ENCODE data around the gene DNAJB12.
"Not testable (repeated sequence)": the region's sequence is repeated elsewhere in the genome, so short reads cannot be mapped to it uniquely, and the experiment has no call there.

Gene DNAJB12

DNA sequence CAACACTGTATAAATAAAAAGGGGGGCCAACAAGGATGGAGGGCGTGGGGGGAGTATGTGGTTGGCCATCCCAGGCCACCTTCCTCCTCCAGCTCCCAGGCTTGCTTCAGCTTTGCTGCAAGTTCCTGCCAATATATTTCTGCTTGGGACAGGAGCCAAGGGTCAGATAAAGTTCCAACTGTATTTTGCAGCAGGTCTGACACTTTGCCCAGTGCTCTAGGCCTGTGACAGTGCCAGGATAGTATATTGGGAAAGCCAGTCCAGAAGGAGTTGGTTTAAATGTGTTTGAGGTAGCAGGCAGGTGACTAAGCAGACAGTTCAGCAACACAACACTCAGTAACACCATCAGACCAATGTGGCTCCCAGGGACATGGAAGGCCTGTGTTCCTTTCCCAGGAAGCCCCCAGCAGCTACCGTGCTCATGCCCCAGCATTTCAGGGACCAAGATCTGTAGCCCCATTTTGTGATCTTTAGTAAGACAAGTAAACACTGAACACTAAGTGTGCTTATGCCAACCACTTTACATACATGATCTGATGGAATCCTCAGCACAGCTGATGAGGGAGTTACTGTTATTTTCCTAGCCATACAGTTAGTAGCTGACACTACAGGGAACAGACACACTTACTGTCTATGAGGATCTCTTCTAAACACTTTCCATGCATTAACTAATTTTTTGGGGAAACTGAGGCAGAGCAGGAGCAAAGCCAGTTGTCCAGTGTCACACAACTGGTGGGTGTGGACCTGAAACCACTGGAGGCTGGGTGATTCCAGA is 38.9 kb downstream of the DNAJB12 start:
- peak; percentile 56 for DNase-seq (ENCODE audit: low spot score)

DNA sequence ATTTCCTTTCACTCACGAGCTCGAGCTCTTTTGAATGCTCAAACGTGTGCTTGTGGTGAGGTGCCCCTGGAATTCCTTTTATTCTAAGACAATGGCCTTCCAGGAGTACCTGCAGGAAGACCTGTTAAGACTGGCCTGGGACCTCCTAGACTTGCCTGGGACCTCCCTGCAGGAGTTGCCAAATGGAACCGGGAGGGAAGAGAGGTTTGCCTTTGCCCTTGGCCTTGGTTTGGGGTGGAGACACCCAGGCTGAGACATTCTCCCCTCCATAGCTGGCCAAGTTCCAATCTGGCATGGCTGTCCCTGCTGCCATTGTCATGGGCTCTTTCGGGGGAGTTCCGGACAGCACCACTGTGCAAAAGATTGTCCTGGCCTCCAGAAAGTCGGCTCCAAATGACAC is 39.7 kb downstream of the DNAJB12 start:
- DNase-seq (ENCODE audit: low spot score), result no peak

DNA sequence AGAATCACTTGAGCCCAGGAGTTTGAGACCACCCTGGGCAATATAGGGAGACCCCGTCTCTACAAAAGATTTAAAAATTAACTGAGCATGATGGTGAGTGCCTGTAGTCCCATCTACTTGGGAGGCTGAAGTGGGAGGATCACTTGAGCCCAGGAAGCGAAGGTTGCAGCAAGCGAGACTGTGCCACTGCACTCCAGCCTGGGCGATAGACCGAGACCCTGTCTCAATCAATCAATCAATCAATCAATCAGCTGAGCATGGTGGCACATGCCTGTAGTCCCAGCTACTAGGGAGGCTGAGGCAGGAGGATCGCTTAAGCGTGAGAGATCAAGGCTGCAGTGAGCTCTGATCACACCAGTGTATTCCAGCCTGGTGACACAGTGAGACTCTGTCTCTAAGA is 40.5 kb downstream of the DNAJB12 start:
- DNase-seq (ENCODE audit: low spot score), result no peak

DNA sequence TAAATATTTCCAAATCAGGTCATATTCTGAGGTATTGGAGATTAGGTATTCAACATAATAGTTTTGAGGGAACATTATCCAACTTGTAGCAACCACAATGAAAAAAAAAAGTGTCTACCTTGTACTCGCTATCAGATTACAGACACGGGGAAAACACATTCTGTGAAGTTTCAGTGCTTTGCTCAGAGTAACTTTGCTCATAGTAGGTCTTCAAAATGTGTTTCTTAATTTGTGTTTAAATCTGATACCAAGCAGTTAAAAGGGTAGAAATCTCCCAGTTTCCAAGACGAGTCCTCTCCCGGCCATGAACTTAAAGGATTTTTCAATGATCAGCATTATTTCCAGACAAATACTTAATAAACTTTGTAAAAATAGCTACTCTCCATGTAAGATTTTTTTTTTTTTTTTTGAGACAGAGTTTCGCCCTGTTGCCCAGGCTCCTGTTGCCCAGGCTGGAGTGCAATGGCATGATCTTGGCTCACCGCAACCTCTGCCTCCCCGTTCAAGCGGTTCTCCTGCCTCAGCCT is 41.8 kb downstream of the DNAJB12 start:
- no peak for DNase-seq (ENCODE audit: low spot score)

DNA sequence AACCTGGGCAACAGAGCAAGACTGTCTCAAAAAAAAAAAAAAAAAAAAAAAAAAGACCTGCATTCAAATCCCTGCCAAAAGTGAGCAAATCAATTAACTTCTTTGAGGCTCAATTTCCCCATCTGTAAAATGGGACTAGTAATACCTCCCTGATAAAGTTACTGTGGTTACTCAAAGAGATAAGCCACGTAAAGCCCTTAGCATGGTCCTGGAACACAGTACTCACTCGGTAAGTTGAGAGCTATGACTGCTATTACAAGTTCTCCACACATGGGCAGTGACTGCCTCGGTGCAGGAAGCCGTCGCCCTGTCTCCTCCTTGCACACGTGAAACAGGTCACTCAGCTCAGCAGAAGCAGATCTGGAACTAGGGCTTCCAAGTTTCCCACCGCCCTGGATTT is 43.1 kb downstream of the DNAJB12 start:
- DNase-seq (ENCODE audit: low spot score), result no peak

DNA sequence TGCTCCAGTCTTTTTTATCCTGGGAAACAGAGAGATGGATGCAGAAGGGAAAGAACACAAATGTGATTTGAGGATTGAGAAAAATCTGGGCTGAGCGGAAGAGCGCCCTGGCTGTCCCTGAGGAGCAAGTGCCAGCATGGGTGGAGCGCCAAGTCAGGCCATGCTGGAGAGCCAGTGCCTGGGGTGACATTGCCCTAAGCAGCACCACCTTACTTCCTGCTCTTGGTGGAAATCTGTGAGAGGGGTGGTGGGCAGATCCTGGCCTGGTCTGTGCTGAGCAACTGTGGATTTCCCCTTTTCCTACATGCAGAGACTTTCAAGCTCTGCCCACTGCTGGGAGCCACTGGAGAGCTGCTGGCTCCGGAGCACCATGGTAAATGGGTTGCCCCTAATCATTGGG is 44.1 kb downstream of the DNAJB12 start:
- no peak for DNase-seq (ENCODE audit: low spot score)

DNA sequence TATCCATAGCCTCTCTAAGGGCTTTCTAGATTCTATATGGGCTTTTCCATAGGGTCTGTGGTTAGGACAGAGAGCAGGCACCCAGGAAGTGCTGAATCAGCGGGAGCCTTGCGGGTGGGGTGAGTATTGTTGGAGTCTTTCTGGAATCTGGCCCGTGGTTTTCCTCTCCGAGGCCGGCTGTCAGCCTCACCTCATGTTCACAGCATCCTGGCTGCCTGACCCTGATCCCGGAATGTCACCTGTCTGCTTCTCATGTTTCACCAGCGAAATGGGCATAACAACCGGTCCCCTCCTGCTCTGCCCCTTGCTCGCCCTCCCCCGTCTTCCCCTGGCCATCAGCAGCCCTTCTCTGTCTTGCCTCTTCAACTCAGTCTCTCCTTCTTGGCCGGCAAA is 44.5 kb downstream of the DNAJB12 start:
- peak; percentile 50 for DNase-seq (ENCODE audit: low spot score)

DNA sequence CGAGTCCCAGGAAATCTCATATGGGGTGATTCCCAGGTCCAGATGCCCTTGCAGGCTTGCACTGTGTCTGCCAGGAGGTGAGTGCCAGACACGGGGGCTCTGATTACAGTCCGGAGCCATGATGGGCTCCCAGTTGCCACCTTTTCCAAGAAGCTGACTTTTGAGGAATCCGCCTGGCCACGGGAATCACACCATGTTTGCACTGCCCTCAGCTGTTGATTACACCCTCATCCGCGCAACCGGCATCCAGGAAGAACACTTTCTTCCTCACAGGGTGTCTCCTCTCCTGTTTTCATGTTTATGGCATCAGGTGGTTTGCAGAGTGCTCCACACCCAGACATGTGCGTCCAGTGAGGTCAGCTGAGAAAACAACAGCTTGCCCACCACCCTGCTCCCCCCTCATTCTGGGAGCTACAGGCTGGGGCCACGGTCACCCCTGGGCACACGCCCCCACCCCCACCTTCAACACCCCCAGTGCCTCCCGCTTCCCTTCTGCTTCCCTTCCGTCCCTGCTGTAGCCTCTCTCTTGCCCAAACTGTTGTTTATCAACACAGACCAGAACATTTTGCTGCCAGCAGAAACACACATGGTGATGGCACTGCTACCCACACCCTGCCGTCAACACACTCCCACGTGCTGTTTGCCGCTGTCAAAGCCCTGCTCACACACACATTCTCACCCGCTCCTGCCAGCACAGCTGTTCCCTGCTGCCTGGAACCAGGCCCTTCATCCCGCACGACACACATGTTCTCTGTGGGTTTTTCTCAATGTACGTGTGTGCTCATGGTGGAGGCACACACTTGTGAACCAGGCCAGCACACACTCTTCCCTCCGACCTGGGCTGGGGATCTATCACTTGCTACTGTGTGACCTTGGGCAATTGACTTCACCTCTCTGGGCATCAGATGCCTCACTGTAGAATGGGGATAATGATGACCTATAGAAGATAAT is 45.2 kb downstream of the DNAJB12 start:
- peak; percentile 60 for DNase-seq (ENCODE audit: low spot score)

DNA sequence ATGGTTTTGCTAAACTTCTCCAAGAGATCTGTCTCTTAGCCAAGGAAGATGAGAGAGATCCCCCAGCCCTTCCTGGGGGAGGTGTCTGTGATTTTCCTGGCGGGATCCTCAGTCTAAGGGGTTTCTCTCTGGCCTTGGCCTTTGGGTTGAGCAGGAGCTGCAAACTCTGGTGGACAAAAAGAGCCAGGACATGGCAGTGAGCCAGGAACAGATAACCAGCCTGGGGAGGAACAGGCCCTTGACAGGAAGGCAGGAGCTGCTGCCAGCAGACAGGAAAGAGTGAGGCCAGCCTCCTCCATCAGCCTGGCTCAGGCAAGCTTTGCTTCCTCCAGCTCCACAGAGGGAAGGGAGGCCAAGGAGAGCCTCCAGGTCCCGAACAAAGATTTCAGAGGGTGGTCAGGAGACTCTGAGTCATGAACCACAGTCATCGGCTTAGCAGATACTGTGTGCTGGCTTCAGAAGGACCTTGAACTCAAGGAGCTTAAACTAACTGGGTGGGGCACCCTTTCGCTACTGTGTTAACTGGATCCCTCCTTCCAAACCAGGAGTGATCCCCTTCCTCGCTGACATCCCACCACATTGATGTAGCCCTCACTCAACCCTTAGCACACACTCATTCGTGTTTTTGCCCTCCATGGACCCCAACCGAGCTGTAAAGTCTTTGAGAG is 46.3 kb downstream of the DNAJB12 start:
- DNase-seq (ENCODE audit: low spot score), result peak; percentile 92

DNA sequence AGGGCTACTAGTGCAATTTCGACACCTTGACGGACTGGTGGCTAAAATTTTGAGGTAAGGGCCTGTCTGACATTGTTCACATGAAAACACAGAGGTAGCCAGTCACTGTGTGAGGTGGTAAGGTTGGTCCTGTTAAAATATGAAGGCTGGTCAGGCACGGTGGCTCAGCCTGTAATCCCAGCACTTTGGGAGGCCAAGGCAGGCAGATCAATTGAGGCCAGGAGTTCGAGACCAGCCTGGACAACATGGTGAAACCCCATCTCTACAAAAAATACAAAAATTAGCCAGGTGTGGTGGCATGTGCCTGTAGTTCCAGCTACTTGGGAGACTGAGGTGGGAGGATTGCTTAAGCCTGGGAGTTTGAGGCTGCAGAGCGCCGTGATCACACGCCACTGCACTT is 47.0 kb downstream of the DNAJB12 start:
- DNase-seq (ENCODE audit: low spot score), result not testable (repeated sequence)

DNA sequence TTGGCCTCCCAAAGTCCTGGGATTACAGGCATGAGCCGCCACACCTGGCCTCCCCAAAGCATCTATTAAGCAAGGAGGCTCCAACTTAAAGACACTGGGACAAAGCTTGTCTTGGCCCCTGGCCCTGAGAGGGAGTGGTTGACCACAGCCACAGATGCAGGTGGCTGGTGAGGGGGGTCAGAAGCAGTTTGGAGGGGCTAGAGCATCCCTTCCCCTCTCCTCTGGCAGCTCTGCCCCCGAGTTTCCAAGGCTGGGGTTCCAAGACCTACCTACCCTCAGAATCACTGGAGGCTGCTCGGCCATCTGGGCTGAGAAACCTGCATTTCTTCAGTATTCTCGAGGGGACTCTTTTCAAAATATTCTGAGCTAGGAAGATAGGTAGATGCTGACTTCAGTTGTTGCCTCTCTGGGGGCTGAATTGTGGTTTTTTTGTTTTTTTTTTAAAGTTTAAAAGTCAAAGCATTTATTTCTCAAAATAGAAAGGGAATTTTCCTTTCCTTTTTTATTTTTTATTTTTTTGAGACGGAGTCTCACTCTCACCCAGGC is 48.4 kb downstream of the DNAJB12 start:
- no peak for DNase-seq (ENCODE audit: low spot score)

DNA sequence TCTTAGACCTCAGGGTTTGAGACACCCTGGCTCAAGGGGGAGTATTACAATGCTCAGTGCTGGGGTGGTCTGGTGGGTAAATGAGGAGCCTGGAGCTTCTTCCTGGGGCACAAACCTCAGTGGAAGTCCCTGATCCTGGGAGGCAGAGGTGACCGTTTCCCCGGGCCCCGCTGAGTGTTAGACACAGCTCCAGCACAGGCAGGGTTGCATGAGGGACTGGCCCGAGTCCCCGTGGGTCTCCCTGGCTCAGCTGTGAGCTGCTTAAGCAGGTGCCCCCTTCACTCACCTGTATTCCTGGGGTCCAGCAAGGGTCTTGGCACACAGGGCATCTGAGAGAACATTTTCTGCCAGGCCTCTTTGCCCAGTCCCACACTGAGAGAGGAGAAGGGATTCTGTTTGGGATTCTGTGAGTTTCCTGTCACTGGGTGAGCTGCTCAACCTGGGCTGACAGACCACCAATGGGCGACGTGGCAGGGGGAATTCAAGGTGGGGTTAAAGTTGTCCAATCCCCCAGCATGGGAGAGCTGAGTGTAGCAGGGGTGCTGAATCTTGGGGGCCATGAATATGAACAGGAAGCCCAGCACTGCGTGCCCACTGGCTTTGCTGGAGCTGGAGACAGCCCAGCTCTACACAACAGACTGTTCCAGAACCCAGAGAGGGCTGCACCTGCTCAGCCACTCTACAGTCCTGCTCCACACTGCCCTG is 51.1 kb downstream of the DNAJB12 start:
- DNase-seq (ENCODE audit: low spot score), result no peak

DNA sequence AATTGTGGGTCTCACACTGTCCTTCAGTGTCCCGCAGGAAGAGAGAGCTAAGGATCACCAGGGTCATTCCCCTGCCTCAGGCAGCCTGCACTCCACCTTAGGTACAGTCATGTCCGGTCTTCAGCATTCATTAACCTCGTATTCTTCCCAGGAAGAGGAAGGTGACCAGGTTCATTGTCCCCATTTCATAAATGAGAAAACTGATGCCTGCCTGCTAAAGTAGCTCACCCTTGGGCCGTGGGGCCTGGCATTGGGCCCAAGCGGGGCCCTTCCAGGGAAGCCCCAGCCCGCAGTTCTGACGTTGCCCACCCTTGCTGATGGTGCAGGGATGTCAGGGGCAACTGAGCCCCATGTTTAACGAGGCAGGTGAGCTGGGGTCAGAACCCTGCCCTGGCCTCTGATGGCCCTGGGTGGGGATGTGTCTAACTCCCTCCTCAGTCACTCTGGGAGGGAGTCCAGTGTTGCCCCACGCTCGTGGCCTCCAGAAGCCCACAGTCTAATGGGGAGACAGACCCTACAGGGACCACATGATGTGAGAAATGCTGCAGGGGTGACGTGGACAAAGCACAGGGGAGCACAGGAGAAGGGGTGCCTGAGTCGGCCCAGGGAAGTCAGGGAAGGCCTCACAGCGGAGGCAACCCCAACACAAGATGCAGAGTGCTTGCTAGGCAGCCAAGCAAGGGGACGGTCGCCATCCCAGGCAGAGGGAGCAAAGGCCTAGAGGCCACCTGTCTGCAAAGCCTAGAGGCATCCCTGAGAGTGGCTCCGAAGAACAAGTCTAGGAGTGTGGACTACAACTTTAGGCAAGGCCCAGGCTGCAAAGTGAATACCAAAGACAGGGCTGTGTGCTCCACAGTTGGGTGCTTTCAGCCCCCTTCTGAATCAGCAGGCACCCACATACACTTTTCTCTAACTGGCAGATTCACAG is 55.9 kb downstream of the DNAJB12 start:
- no peak for DNase-seq (ENCODE audit: low spot score)

DNA sequence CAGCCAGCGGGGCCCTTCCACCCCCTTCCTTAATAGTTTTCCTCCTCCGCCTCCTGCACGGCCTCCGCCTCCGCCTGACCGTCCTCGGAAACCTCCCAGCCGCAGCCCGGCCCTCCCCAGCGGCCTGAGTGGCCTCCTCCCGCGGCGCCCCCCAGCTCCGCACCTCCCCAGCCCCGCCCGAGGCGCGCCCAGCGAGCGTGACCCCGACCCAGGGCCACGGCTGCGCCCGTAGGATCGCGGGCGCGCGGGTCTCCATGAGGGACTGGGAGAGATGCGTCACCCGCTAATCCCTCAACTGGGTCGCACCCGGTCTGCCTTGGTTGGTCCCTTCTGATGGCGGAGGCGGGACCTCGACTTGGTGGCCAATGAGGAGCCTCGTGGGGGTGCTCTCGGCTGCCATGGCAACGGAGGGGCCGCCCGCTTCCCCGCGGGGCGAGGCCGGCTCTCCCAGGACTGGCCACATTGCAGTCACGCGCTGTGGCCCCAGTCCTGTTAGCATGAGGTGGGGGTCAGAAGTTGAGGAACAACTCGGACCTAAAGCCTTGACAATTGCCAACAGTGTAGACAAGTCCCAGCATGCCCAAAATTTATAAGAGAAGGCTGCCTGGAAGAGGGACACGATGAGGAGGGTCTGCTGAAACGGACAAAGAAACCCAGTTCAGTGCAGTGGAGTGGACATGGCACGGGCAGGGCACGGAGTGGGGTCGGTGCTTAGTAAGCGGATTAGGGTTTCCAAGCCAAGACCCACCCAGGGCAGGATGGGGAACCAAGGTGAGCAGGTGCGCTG is 56.7 kb downstream of the DNAJB12 start:
- DNase-seq (ENCODE audit: low spot score), result peak; percentile 95

DNA sequence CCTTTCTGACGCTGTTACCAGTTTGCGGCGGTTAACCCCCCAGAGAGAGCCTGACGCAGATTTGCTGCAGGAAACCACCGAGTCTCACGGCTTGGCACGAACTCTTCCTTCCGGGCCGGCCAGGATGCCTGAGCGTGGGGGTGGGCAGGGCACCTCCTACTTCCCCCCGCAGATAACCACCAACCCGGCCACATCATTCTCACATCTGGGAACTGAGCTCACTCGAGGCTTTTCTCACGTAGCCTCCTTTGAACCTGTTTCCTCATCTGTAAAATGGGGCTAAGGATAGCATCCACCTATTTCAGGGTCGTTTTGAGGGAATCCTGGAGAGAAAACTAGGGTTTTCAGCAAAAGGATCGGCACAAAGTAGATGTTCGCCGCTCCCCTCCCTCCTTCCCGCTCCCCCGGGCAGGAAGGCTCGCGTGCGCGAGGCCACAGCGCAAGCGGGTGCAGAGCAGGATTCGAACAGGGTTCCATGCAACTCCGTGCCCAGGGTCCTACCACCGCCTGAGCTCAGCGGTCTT is 57.4 kb downstream of the DNAJB12 start:
- DNase-seq (ENCODE audit: low spot score), result peak; percentile 63

DNA sequence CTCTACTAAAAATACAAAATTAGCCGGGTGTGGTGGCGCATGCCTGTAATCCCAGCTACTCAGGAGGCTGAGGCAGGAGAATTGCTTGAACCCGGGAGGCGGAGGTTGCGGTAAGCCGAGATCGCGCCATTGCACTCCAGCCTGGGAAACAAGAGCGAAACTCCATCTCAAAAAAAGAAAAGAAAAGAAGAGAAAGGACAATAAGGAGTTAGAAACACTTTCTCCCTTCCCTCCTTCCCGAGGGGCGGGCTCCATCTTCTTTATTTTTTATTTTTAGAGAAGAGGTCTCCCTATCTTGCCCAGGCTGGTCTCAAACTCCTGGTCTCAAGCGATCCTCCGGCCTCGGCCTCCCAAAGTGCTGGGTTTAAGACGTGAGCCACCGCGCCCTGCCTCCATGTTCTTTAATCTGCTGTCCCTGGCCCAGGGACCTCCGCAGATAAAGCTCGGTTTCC is 57.9 kb downstream of the DNAJB12 start:
- DNase-seq (ENCODE audit: low spot score), result not testable (repeated sequence)

DNA sequence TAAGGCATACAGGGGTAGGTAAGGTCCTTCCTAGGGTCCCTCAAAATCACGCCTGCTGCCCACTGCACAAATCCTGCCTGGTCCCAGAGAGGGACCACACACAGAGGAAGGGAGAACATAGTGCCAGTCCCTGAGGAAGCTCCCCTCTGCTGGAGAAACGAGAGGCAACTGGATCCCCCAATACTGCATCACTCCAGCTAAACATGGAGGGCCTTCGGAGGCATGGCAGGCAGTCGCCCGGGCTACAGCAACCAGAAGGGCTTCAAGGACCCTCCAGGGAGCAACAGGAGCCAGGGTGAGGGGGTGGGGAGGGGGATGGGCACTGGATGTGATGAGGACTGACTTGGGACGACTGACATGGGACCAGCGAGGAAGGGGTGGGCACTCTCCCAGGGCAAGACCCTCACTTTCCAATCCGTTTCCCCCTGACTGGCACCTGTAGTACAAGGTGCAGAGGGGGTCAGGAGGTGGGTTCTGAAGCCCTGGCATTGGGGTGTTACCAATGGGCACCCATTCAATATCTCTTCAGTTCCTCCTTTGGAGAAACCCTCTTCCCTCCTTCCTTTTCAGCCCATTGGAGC is 59.3 kb downstream of the DNAJB12 start:
- DNase-seq (ENCODE audit: low spot score), result no peak

DNA sequence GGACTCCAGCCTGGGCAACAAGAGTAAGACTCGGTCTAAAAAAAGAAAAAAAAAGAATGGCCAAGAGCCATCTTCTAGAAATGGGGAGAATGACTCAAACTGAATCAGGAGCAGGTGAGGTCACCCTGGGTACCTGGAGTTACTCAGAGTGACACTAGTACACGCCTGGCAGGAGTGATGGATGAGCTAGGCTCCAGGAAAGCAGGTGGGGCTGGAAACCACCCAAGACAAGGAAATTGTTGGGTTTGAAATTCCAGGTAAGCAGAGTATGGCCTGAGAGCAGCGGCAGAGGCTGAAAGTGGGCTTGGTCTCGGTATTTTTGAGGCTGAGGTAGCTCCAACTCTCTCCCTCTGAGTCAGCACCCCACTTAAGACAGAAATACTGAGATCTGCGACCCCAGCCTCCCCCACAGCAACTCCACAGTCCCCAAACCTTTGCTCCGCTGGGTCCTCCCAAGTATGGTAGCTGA is 62.5 kb downstream of the DNAJB12 start:
- DNase-seq (ENCODE audit: low spot score), result peak; percentile 89

Data from LoVo (cell line).